HepG2 (cell line): ENCODE data around the gene CAMK2A. TPM values are rescaled to one million over a fixed set of nuclear protein-coding genes. Genes with fewer than 3 reads are reported as not detected.

Experiments
- ATAC-seq: fragments of 200-7000 bp; cut with Tn5 transposase; 3 replicates; pipeline ENCODE4 v1.9.1; 2020; ENCODE audit warnings: mild to moderate bottlenecking, moderate library complexity
- BruUV-seq: library from RNA; stranded (reverse); fragments of 400-500 nt; replicated peaks from 2 replicates; lab custom pipeline; 2021; lab: Mats Ljungman, UMichigan
- CTCF ChIA-PET: fragments of 300-600 bp; formaldehyde crosslinking; extraction: SDS; loops from one replicate; lab custom pipeline; 2021; ENCODE audit warnings: low total read pairs, inconsistent platforms, low intra/inter-chr PET ratio; lab: Yijun Ruan, JAX
- POLR2A ChIA-PET: fragments of 350-600 bp; sonication (Branson Sonifier 250); formaldehyde crosslinking; loops from one replicate; lab custom pipeline; 2020; ENCODE audit warnings: antibody characterized with exemption, inconsistent platforms; lab: Yijun Ruan, JAX
- DNase-seq: peaks from one replicate; pipeline ENCODE4 v3.0.0-alpha.2; 2015; ENCODE audit warnings: low spot score
- FAIRE-seq: peaks from 3 replicates; lab custom pipeline; 2011; peaks lifted over from hg19 to GRCh38; lab: Jason Lieb, UNC
- H2AFZ ChIP-seq: one replicate; pipeline ENCODE4 v1.6.1; 2011; ENCODE audit warnings: low read length, inconsistent platforms
- H3K27ac ChIP-seq: fragments of 300-600 bp; 3 replicates; pipeline ENCODE4 v1.8.0; 2011; ENCODE audit warnings: mixed run types, mild to moderate bottlenecking, mixed read lengths, low read length, inconsistent platforms; ENCODE audit not compliant: insufficient read depth; ENCODE audit errors: extremely low read length
- H3K27me3 ChIP-seq, 2 experiments: fragments of 200-600 bp in 1 of 2; 2 replicates in 1 of 2; 3 replicates in 1 of 2; pipeline versions ENCODE4 v1.6.0 to v1.8.0; 2011; ENCODE audit warnings: low read length in 2 of 2, mild to moderate bottlenecking in 2 of 2, moderate library complexity in 2 of 2, inconsistent platforms in 1 of 2; ENCODE audit not compliant: insufficient read depth in 2 of 2, control insufficient read depth in 1 of 2
- H3K36me3 ChIP-seq, 2 experiments: fragments of 200-600 bp in 1 of 2; replicated peaks in 1 of 2; 2 replicates in 1 of 2; 3 replicates in 1 of 2; pipeline versions ENCODE4 v1.5.1 to v1.8.0; 2011; ENCODE audit warnings: low read length in 2 of 2, inconsistent platforms in 1 of 2; ENCODE audit not compliant: insufficient read depth in 2 of 2, control insufficient read depth in 1 of 2
- H3K4me1 ChIP-seq: 2 replicates; pipeline ENCODE4 v1.5.1; 2012; ENCODE audit warnings: low read length, inconsistent platforms; ENCODE audit not compliant: insufficient read depth
- H3K4me2 ChIP-seq: 2 replicates; pipeline ENCODE4 v1.6.0; 2011; ENCODE audit warnings: low read depth, low read length, inconsistent platforms
- H3K4me3 ChIP-seq, 3 experiments: fragments of 200-600 bp in 1 of 3; sonication (generic), shearing (Covaris generic) in 1 of 3; replicated peaks in 1 of 3; 2 replicates each; pipeline ENCODE4 v1.5.1; 2011 to 2016; ENCODE audit warnings: low read length in 3 of 3, inconsistent platforms in 2 of 3, low read depth in 2 of 3, mild to moderate bottlenecking in 2 of 3, control low read depth in 1 of 3, mixed read lengths in 1 of 3; ENCODE audit not compliant: insufficient read depth in 1 of 3
- H3K79me2 ChIP-seq: one replicate; pipeline ENCODE4 v1.6.1; 2011; ENCODE audit warnings: low read length, inconsistent platforms; ENCODE audit not compliant: insufficient read depth
- H3K9ac ChIP-seq: 2 replicates; pipeline ENCODE4 v1.6.0; 2011; ENCODE audit warnings: mild to moderate bottlenecking, low read depth, low read length, inconsistent platforms; ENCODE audit not compliant: insufficient read depth
- H3K9me3 ChIP-seq: 2 replicates; pipeline ENCODE4 v1.5.1; 2012; ENCODE audit warnings: mild to moderate bottlenecking, low read length
- H4K20me1 ChIP-seq: 2 replicates; pipeline ENCODE4 v1.6.0; 2011; ENCODE audit warnings: inconsistent platforms, mild to moderate bottlenecking, low read length, moderate library complexity; ENCODE audit not compliant: insufficient read depth
- HMGA1 ChIP-seq: sonication (generic); formaldehyde crosslinking; conservative IDR thresholded peaks from 2 replicates; pipeline ENCODE4 v1.4.0; 2020; ENCODE audit warnings: missing genetic modification reagents
- JUNB ChIP-seq: sonication (generic); formaldehyde crosslinking; IDR thresholded peaks from 2 replicates; pipeline ENCODE4 v1.8.0; 2022; ENCODE audit warnings: missing genetic modification reagents, mild to moderate bottlenecking, borderline replicate concordance
- KDM6A ChIP-seq: IDR thresholded peaks from 2 replicates; pipeline ENCODE4 v1.6.1; 2016; ENCODE audit warnings: low read depth
- NFYB ChIP-seq: sonication (generic); formaldehyde crosslinking; IDR thresholded peaks from 2 replicates; pipeline ENCODE4 v1.4.0; 2020; ENCODE audit warnings: missing genetic modification reagents
- SMYD3 ChIP-seq: sonication (generic); formaldehyde crosslinking; IDR thresholded peaks from 2 replicates; pipeline ENCODE4 v1.8.1; 2023; ENCODE audit warnings: mild to moderate bottlenecking, missing genetic modification reagents
- SNRNP70 ChIP-seq: fragments of 200-400 bp; formaldehyde crosslinking; IDR thresholded peaks from 2 replicates; pipeline ENCODE4 v1.6.1; 2017; ENCODE audit warnings: mild to moderate bottlenecking, low read depth, low read length, moderate library complexity
- ZBTB26 ChIP-seq: IDR thresholded peaks from 2 replicates; pipeline ENCODE4 v1.6.1; 2016; ENCODE audit warnings: missing compliant biosample characterization, missing genetic modification reagents, borderline replicate concordance
- ZNF136 ChIP-seq: sonication (generic); formaldehyde crosslinking; IDR thresholded peaks from 2 replicates; pipeline ENCODE4 v1.8.1; 2022; ENCODE audit warnings: low read depth, mild to moderate bottlenecking, moderate library complexity, missing genetic modification reagents
- ZNF549 ChIP-seq: sonication (generic); formaldehyde crosslinking; IDR thresholded peaks from 2 replicates; pipeline ENCODE4 v1.5.0; 2020; ENCODE audit warnings: missing genetic modification reagents
- ZNF674 ChIP-seq: sonication (generic); formaldehyde crosslinking; IDR thresholded peaks from 2 replicates; pipeline ENCODE4 v1.5.0; 2020; ENCODE audit warnings: low read depth, mild to moderate bottlenecking, missing genetic modification reagents
- WGBS: methylation state at CpG from one replicate; pipeline ENCODE4 v1.1.6; 2017; ENCODE audit warnings: low lambda C conversion rate; 5-methylcytosine and 5-hydroxymethylcytosine counted together
- in situ Hi-C: cut with HindIII; loops from 2 replicates; pipeline ENCODE4 v1.10.0; 2017; ENCODE audit warnings: low pct_unique_long_range_greater_than_20kb; ENCODE audit not compliant: extremely low pct_ligation_motif_present
- intact Hi-C: fragments of 100-400 bp; cut with micrococcal nuclease; formaldehyde crosslinking; loops from one replicate; pipeline ENCODE4 v1.10.0; 2022; ENCODE audit not compliant: unreplicated experiment
- polyA plus RNA-seq, 8 experiments: library from polyadenylated mRNA; depleted of rRNA in 3 of 8; stranded (reverse) in 7 of 8; unstranded in 1 of 8; fragments of >200 nt; fragmentation: Illumina TruSeq in 4 of 8; extraction: Trizol in 4 of 8; gene quantifications; 2 replicates each; pipeline versions ENCODE4 v1.2.1 to v1.2.3, GENCODE V29; 2011 to 2016; ENCODE audit warnings: low read depth in 4 of 8, missing spikeins in 1 of 8, mixed read lengths in 1 of 8; ENCODE audit not compliant: insufficient read depth in 1 of 8
- total RNA-seq, 5 experiments: library from RNA; depleted of rRNA; stranded (reverse); fragments of >200 nt; fragmentation: Illumina TruSeq; extraction: Trizol; gene quantifications; 2 replicates each; pipeline ENCODE4 v1.2.3, GENCODE V29; 2016; ENCODE audit warnings: low read depth in 1 of 5
- TF ChIP-seq, protein P1 (sequence below): sonication (generic); formaldehyde crosslinking; IDR thresholded peaks from 2 replicates; pipeline ENCODE4 v1.8.1; 2023; ENCODE audit warnings: mild to moderate bottlenecking, inconsistent platforms, moderate library complexity, missing genetic modification reagents, borderline replicate concordance

The CAMK2A gene
- total and polyA plus RNA-seq, 2 of the 13 experiments (the other 11 are each of a cell fraction or from before 2014, with no cell fraction given), result 0.11 TPM; not detected in 1

- intact Hi-C loops, result no loop called here
- BruUV-seq, result no TSS peak
- no peak for FAIRE-seq
- no peak overlapping the region for H3K27ac ChIP-seq
- no peaks in the 10 kb centered on the region for H3K79me2 ChIP-seq
- ATAC-seq, result no peak
- H2AFZ ChIP-seq, result no peak overlapping the region
- no peaks in the 10 kb centered on the region for H3K36me3 ChIP-seq
- POLR2A ChIA-PET, result no interaction called here
- no peak overlapping the region for H3K4me3 ChIP-seq
- H3K4me2 ChIP-seq, result no peak overlapping the region
- H3K9ac ChIP-seq, result no peak overlapping the region
- TF ChIP-seq SMYD3 (CRISPR knock-in tag) (no peak), ZBTB26 (CRISPR knock-in tag) (no peak), ZNF674 (CRISPR knock-in tag) (no peak), HMGA1 (CRISPR knock-in tag) (no peak), KDM6A (no peak)
- TF ChIP-seq, protein P1, sequence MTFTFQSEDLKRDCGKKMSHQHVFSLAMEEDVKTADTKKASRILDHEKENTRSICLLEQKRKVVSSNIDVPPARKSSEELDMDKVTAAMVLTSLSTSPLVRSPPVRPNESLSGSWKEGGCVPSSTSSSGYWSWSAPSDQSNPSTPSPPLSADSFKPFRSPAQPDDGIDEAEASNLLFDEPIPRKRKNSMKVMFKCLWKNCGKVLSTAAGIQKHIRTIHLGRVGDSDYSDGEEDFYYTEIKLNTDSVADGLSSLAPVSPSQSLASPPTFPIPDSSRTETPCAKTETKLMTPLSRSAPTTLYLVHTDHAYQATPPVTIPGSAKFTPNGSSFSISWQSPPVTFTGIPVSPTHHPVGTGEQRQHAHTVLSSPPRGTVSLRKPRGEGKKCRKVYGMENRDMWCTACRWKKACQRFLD, result no peak
- TF ChIP-seq, all 625 proteins: peak for 0
- H3K9me3 ChIP-seq, result no peaks in the 10 kb centered on the region
- no peak for DNase-seq
- H3K27me3 ChIP-seq, result peaks cover 1 to 52% of the 10 kb centered on the region in 2 experiments; a peak in 4 of 5 replicates
- CTCF ChIA-PET, result no interaction called here
- H4K20me1 ChIP-seq, result no peaks in the 10 kb centered on the region
- 0% methylated on average over 2 of the region's 2 CpGs for WGBS
- in situ Hi-C loops, result loop anchor here (5.0 kb wide), 2 partner anchors 58 to 93 kb away; no protein-coding TSS in a partner anchor
- H3K4me1 ChIP-seq, result peaks cover 18% of the 10 kb centered on the region
Measured at GRCh38 chr5:150219861-150220260, 69.7 kb downstream of the CAMK2A start.

GRCh38 chr5:150219142-150219541 lies 70.4 kb downstream of the CAMK2A start:
- ChIA-PET CTCF (interaction anchor here (2.0 to 4.3 kb wide), 2 partner anchors 44 to 89 kb away, joined by 8 to 62 read pairs; no protein-coding TSS in a partner anchor), POLR2A (no interaction called here)
- no peaks in the 10 kb centered on the region for H4K20me1 ChIP-seq
- H3K27ac ChIP-seq, result no peak overlapping the region
- H3K9ac ChIP-seq, result no peak overlapping the region
- no peak for DNase-seq
- ATAC-seq, result no peak
- no peak overlapping the region for H2AFZ ChIP-seq
- FAIRE-seq, result no peak
- no peak overlapping the region for H3K4me3 ChIP-seq
- no peaks in the 10 kb centered on the region for H3K36me3 ChIP-seq
- no TSS peak for BruUV-seq
- in situ Hi-C loops (loop anchor here (5.0 kb wide), 2 partner anchors 57 to 92 kb away; no protein-coding TSS in a partner anchor), intact Hi-C loops (no loop called here)
- H3K79me2 ChIP-seq, result no peaks in the 10 kb centered on the region
- H3K4me1 ChIP-seq, result peaks cover 18% of the 10 kb centered on the region
- no peaks in the 10 kb centered on the region for H3K9me3 ChIP-seq
- peaks cover 3 to 52% of the 10 kb centered on the region in 2 experiments; a peak in 4 of 5 replicates for H3K27me3 ChIP-seq
- no peak for TF ChIP-seq JUNB
- no peak for TF ChIP-seq NFYB
- no peak for TF ChIP-seq SNRNP70
- TF ChIP-seq ZNF549 (CRISPR knock-in tag), result no peak
- no peak for TF ChIP-seq ZNF136 (CRISPR knock-in tag)
- no peak overlapping the region for H3K4me2 ChIP-seq
